ENCODE measurements around the gene CTSH. TPM values are rescaled to one million over a fixed set of nuclear protein-coding genes. Genes with fewer than 3 reads are reported as not detected.
"Not testable (repeated sequence)": the region's sequence is repeated elsewhere in the genome, so short reads cannot be mapped to it uniquely, and the experiment has no call there.

CTSH gene
- total RNA-seq, 4 donors from 2014 or later: 110 to 351 (median 203) TPM

DNA sequence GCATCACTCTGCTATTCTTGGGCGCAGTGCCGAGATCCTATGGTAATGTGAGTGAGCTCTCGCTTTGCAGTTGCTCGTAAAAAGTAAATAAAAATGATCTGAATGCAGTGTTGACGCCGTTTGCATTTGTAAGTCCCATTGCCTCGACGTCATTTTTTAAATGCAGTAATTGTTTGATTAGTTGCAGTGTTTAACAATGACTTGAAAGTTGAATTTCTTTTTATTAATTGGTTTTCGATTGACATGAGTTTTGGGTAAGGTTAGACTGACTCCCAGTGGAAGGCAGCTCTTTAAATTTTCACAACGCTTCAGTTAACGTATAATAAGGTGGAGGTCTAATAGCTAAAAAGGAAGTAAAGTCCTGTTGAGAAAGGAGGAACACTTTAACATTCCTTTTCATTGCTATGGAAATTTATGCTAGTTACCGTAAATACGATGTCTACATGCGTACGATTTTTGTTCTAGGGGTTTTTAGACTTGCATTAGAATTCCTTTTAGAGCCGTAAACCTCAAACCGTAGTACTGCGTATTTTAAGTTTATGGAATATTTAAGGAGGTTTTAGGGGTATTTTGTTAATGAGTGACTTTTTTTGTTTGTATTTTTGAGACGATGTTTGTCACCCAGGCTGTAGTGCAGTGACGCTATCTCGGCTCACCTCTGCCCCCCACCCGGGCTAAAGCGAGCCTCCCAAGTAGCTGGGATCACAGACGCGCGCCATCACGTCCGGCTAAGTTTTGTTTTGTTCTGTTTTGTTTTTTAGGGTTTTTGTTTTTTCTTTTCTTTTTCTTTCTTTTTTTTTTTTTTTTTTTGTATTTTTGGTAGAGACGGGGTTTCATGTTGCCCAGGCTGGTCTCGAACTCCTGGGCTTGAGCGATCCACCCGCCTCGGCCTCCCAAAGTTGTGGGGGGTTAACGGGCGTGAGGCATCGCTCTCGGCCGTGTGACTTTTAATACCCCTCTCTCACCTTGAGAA lies 70.8 kb downstream of the CTSH start:
- TF ChIP-seq, protein P1, sequence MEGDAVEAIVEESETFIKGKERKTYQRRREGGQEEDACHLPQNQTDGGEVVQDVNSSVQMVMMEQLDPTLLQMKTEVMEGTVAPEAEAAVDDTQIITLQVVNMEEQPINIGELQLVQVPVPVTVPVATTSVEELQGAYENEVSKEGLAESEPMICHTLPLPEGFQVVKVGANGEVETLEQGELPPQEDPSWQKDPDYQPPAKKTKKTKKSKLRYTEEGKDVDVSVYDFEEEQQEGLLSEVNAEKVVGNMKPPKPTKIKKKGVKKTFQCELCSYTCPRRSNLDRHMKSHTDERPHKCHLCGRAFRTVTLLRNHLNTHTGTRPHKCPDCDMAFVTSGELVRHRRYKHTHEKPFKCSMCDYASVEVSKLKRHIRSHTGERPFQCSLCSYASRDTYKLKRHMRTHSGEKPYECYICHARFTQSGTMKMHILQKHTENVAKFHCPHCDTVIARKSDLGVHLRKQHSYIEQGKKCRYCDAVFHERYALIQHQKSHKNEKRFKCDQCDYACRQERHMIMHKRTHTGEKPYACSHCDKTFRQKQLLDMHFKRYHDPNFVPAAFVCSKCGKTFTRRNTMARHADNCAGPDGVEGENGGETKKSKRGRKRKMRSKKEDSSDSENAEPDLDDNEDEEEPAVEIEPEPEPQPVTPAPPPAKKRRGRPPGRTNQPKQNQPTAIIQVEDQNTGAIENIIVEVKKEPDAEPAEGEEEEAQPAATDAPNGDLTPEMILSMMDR (IDR thresholded peaks at IDR 0.05): no peak
- ATAC-seq (ENCODE audit: low FRiP score): no peak
- DNase-seq (ENCODE audit: low spot score): no peak

DNA sequence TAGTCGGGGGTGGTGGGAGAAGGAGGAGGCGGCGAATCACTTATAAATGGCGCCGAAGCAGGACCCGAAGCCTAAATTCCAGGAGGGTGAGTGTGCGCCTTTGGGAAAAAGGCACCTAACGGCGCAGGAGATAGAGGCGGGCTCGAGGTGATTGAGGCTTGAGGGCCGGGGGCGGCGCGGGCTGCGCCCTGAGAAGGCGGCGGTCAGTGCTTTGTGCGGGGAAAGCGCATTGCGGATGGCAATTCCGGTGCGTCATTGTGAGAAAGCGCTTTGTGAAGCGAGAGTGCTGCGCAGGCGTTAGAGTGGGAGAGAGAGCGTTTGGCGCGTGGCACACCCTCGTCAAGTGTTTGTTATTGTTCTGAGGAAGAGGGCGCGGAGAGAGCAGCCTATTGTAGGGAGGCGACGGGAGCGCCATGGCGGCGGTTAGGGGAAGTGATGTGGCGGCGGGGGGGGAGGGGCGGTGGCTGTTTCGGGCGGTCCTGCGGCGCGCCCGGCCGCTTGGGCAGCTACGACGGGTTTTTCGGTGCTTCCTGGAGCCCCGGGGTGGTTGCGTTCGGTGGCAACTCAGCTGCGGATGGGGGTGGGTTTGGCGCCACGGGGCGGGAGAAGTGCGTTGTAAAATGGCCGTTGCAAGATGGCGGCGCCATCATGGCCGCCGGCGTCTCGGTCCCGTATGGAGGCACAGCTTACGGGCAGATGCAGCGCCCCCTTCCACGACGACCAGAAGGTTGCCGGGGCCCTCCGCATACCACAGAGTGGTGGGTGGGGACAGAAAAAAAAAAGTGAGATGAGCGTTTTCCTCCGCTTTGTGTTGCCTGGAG lies 71.7 kb downstream of the CTSH start:
- ATAC-seq (ENCODE audit: low FRiP score): peak; percentile 51
- TF ChIP-seq, protein P1 (IDR thresholded peaks at IDR 0.05): no peak
- DNase-seq (ENCODE audit: low spot score): peak; percentile 46

DNA sequence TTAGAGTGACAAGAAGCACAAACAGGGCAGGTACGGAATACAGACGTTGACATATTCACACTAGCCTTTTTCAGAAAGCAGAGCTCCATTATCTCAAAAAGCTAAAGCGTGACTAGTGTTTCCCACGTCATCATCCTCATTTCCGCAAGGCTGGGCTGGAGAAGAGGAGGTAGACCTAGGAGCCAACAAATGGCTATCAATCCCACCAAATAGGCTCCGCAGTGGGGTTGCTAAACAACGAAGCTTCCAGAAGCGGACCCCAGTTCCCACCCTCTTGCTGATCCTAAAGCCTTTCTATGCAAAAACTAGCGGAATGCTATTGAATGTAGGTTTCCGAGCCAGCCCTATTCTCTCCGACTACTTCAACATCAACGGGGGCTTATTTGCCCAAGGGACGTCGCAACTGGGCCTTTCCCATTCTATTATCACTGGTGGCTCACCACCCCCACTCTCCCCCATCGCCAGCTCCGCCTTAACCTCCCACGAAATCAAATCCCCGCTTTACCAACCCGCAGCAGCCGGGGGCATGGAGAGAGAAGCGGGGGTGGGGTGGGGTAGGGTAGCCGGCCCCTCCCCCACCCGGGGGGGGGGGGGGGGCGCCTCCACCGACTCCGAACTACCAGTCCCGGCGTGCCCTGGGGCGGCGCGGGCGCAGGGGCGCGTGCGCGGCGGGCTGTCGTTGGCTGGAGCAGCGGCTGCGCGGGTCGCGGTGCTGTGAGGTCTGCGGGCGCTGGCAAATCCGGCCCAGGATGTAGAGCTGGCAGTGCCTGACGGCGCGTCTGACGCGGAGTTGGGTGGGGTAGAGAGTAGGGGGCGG lies 72.5 kb downstream of the CTSH start, which contains the start of gene MORF4L1:
MORF4L1 (plus strand) TSS at position 736 of the 817 bp plus-strand sequence. CDS start 128 bp downstream, outside the sequence.
- DNase-seq (ENCODE audit: low spot score) (peak; percentile 72), ATAC-seq (ENCODE audit: low FRiP score) (peak; percentile 94)
- TF ChIP-seq, protein P1 (IDR thresholded peaks at IDR 0.05): no peak

DNA sequence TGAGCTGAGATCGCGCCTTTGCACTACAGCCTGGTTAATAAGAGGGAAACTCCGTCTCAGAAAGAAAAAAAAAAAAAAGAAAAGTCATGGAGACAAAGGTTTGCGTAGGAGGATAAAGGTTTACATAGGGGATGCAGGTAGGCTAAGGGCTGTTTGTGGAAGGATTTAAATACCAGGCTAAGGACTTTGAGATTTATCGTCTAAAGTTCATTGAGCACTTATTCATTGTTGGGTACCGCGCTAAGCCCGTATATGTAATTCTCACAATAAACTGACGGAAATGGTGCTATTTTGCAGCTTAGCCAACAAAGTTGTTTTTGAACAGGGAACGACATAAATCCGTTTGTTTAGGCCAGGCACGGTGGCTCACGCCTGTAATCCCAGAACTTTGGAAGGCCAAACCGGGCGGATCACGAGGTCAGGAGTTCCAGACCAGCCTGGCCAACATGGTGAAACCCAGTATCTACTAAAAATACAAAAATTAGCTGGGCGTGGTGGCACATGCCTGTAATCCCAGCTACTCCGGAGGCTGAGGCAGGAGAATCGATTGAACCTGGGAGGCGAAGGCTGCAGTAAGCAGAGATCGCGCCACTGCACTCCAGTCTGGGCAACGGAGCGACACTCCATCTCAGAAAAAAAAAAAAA lies 73.2 kb downstream of the CTSH start:
- not testable (repeated sequence) for DNase-seq (ENCODE audit: low spot score); ATAC-seq (ENCODE audit: low FRiP score)

Small RNAs within 50 kb of the gene (small RNA-seq; reads per million reads assigned to genes)
- not detected for gene RNU6-415P

Other genes with a start within 250 kb of the CTSH start
- gene ADAMTS7, start 133.6 kb downstream of the CTSH start, total RNA-seq: 1 to 10 TPM; 4.4 to 7.8 (median 6.3) TPM
- gene MORF4L1, start 72.2 kb downstream of the CTSH start, total RNA-seq: 100 to 1,000 TPM; 302 to 390 (median 316) TPM
- gene RASGRF1, start 145.7 kb upstream of the CTSH start, total RNA-seq: under 1 TPM in 3 of 4 donors, not detected in 1; 0.13 to 0.32 (median 0.24) TPM